HG02970 (cell line): ENCODE results near the gene TRAP1.
"Not testable (repeated sequence)": the region's sequence is repeated elsewhere in the genome, so short reads cannot be mapped to it uniquely, and the experiment has no call there.

Experiments used
- ATAC-seq: cut with Tn5 transposase; IDR thresholded peaks from one replicate; pipeline ENCODE4 v1.9.1; 2021; ENCODE audit warnings: mild to moderate bottlenecking, moderate library complexity, moderate number of reproducible peaks; ENCODE audit not compliant: unreplicated experiment, low FRiP score

The TRAP1 gene

DNA sequence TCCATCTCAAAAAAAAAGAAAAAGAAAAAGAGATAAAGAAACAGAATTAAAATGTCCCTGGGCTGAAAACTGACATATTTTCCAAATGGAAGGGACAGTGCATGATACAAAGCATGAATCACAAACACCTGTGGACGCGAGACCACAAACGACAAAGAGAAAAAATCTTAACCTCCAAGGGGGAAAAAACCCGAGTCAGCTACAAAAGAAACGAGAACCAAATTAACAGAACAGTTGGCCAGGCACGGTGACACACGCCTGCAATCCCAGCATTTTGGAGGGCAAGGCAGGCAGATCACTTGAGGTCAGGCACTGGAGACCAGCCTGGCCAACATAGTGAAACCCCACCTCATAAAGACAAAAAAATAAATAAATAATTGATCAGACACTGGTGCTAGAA, 1.9 kb downstream of the TRAP1 start:
- no peak for ATAC-seq

DNA sequence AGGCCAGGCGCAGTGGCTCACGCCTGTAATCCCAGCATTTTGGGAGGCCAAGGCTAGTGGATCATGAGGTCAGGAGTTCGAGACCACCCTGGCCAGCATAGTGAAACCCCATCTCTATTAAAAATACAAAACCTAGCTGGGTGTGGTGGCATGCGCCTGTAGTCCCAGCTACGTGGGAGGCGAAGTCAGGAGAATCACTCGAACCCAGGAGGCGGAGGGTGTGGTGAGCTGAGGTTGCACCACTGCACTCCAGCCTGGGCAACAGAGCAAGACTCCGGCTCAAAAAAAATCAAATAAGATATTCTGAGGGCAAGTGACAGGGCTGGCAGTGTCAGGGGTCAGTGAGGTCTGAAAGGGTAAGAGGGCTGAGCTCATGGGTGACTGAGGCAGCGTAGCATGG, 2.9 kb downstream of the TRAP1 start:
- ATAC-seq = not testable (repeated sequence)

DNA sequence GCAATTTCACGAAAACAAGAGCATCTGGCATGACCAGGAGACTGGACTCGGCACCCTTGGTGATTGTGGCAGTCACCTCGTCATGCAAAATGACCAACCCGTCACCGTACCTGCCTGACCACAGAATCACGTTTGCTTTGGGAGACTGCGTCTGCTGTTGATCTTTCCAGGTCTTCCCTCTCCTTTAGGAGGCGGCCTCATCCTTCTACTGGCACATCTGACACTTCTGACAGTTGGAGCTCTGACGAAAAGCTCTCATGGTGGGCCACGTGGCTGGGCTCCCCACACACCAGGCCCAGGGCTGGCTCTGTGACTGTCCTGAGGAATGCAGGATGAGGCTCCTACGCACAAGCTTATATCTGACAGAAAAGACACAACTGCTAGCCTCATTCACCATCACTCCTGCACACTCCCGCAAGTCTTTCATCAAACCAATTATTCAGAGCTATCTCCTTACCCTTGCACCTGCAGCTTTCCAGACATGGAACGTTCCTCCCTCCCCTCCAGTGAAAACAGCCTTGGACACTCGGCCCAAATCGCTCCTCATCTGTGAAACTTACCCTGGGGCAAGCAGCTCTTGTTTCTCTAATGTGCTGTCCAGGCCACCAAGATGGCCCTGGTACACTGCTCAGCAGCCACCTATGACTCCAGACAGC, 3.6 kb downstream of the TRAP1 start:
- no peak for ATAC-seq

DNA sequence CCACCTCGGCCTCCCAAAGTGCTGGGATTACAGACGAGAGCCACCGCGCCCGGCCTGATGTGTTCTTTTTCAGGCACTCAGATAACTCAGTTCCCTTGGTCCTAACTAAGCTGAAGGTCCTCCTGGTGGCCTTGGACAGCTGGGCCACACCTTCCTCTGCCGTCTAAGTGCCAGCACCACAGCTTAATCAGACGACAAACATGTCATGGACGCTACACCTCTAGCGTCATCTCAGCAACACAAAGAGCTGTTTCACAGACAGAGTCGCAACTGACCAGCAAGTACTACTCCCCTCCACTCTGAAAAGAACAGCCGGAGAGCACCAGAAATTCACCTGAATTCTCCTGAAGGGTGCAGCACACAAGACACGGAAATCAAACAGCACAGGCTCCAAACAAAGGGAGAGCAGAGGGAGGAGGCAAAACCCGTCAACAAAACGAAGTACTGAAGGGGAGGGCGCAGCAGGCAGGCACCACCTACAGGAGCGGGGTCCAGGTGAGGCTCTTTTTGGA, 4.4 kb downstream of the TRAP1 start:
- no peak for ATAC-seq

DNA sequence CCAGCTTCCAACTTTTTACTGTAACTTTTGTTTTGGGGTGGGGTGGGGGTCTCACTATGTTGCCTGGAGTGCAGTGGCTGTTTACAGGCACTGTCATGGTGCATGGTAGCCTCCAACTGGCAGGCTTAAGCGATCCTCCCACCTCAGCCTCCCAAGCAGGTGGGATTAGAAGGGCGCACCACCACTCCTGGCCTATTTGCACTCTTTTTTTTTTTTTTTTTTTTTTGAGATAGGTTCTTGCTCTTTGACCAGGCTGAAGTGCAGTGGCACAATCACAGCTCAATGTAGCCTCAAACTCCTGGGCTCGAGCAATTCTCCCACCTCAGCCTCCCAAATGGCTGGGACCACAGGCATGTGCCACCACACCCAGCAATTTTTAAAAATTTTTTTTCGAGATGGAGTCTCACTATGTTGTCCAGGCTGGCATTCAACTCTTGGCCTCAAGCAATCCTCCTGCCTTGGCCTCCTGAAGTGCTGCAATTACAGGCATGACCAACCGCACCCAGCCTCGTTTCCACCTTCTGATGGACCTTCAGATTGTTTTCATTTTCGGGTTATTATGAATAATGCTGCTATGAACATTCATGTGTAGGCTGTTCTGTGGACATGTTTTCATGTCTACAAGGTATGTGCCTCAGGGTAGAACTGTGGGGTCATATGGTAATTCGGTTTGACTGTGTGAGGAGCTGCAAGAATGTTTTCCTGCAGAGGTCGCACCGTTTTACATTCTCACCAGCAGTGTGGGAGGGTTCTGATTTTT, 10.9 kb downstream of the TRAP1 start:
- no peak for ATAC-seq

DNA sequence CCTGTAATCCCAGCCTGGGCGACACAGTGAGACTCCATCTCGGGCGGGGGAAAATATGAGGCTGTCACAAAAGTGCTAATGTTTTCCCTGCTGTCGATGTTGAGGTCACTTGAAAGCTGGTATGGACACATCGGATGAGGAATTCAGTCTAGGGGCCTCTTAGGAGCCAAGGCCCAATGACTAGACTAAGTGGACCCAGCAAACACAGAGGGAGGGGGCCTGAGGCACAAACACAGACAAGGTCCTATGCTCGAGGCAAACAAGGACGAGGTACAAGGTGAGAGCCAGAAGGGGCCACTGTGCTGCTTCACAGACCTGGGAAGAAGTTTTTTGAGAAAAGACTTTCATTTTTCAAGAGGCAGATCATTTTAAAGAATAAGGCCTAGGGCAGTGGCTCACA, 15.2 kb downstream of the TRAP1 start:
- no peak for ATAC-seq

DNA sequence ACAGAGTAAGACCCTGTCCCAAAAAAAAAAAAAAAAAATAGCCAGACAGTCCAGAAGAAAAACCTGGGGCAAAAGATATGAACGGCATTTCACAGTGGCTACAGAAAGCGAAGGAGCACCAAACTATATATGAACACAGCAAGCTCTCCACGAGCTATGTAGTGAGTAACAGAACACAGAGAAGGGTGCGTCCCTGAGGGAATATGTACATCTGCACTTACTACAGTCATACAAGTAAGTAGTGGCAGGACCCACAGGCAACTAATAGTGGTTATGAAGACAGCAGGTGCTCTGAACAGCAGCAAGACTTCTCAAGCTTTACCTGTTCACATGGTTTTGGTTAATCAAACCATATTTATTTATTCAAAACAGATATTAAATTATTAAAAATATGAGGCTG, 15.8 kb downstream of the TRAP1 start:
- no peak for ATAC-seq

DNA sequence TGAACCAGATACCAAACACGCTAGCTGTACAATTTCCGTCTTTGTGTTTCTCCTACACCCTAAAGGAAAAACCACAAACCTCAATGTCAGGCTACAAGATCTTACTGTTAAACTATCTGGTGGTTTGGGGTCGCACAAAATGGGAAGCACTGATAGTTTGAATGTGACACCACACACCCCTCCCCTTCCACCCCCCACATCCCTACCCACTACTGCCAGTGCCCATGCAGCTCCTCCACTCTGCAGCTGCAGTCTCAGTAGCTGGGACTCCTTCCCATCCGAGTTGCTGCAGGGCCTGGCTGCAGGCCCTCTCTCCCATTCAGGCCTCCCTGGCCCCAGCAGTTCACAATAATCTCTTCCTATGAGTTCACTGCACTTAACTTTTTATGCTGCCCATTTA, 18.4 kb downstream of the TRAP1 start:
- no peak for ATAC-seq

DNA sequence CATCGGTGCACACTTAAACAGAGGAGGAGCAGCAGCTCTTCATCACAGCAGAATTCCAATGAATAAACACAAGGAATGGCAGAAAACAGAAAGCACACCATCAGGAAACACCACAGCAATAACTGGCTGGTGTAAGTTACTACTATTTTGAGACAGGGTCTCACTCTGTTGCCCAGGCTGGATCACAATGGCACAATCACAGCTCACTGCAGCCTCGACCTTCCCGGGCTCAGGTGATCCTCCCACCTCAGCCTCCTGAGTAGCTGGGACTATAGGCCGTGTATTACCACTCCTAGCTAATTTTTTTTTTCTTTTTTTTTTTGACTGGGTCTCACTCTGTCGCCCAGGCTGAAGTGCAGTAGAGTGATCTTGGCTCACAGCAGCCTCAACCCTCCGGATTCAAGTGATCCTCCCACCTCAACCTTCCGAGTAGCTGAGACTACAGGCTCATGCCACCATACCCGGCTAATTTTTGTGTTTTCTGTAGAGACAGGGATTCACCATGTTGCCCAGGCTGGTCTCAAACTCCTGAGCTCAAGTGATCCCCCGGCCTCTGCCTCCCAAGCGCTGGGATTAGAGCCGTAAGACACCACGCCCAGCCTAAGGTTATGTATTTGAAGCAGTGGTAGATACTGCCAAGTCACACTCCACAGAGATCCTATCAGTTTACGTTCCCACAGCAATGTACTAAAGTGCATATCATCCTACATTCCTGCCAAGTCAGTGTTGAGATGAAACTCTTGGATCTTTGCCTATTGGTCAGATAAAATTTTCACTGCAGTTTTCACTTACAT, 20.7 kb downstream of the TRAP1 start:
- ATAC-seq = no peak

DNA sequence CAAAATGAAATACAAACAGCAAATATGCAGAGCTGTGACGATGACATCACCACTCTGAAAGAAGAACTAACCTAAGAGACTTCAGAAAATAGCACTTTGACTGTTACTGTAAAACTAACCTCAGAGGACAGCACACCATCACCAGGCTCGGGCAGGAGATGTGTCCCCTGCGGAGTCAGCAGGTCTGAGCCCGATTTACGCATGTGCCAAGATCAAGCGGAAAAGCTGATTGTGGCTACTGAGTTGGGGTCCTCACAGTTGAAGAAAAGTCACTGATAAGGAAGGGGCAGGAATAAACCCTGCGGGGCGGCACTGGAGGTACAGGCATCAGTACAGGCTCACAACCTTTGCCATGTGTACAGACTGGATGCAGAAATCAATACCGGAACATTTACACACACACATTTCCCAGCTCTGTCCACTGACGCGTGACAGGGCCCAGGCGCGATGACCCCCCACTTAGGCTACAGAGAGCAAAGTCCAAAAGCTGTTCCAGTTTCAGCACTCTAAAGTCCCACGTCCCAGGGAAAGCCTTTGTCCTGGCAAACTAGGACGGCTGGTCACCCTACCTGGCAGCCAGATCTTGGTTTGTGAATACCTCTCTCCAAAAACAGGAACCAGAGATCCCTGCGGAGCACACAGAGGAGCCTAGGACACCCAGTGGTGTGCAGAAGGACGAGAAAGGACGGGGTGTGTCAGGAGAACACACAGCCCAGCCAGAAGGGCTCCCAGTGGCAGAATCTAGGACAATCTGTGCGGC, 21.5 kb downstream of the TRAP1 start:
- ATAC-seq = no peak

DNA sequence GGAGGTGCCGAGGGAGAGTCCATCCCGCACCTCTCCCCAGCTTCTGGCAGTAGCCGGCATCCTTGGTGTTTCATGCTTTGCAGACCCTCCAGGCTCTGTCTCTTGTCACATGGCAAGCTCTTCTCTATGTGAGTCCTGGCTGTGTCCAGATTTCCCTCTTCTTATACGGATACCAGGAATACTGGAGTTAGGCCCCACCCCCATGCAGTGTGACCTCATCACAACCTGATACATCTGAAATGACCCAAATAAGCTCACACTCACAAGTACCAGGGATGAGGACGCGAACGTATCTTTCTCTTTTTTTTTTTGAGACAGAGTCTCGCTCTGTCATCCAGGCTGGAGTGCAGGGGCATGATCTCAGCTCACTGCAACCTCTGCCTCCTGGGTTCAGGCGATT, 23.3 kb downstream of the TRAP1 start:
- no peak for ATAC-seq

DNA sequence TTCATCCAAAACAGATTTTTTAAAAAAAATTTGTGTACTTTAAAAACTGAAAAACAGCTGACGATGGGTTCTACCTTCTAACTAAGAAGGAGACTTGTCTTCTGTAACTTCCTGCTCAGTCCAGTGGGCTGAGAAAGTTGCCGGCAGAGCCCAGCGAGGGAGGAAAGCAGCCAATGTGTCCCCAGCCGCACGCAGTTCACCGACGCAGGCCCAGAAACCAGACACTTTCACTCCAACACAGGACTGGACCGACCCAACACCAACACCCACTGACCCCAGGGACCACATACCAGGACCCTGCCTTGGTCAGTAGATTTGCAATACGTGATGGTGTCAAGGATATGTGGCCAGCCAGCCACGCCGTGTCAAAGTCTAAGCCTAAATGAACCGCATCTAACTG, 25.6 kb downstream of the TRAP1 start:
- ATAC-seq = no peak

DNA sequence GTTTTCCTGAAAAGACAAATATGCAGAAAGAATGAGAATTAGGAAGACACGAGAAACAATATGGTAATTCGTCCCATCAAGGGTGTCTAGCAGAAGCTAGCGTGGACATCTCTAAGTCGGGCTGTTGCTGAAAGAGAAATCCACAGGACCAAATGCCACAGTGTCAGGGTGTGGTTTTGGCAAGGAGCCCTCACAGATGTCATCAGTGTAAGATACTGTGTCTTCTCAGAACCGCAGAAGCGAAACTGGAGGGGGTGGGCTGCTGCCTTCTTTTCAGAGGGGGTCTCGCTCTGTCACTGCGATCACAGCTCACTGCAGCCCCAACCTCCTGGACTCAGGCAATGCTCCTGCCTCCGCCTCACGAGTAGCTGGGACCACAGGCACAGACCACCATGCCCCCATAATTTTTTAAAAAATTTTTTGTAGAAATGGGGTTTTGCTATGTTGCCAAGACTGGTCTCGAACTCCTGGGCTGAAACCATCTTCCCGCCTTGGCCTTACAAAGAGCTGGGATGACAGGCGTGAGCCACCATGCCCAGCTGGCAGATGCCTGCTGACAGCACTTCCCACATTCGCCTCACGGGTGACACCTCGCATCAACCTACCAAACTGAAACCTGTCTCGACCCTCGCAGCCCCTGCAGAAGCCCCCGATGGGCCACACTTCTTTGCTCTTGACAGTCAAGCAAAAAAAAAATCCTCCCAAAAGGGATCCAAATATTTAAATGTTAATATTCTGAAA, 26.2 kb downstream of the TRAP1 start:
- no peak for ATAC-seq

DNA sequence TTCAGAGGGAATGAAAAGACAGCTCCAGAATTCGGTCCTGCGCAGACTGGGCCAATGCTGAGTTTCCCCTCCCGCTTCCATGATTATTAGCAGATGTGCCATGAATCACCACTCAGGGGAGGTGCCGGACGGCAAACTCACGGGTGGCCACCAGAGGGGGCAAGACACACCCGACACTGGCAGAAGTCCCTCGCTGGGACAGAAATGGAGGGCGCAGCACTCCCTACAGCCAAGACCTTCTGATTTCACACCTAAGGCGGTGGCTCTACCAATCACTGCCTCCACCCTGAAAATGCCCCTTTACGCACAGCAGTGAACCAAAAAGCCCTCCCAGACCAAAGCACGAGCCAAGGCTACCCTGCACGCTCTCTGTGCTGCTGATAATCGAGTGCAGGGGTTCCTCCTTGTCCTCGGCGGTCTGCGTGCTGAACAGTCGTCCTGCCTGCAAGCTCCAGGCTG, 26.8 kb downstream of the TRAP1 start:
- no peak for ATAC-seq

DNA sequence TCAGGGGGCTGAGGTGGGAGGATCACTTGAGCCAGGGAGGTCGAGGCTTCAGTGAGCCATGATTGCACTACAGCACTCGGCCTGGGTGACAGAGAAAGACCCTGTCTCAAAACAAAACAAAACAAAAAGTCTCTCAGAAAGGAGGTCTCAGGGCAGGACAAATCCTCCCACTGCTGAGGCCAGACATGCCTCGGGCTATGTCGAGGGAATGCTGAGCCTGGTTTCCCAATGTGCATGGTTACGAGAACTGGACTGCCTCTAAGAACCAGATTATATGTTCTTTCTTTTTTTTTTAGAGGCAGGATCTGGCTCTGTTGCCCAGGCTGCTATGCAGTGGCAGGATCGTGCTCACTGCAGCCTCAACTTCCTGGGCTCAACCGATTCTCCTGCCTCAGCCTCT, 27.6 kb downstream of the TRAP1 start:
- no peak for ATAC-seq

DNA sequence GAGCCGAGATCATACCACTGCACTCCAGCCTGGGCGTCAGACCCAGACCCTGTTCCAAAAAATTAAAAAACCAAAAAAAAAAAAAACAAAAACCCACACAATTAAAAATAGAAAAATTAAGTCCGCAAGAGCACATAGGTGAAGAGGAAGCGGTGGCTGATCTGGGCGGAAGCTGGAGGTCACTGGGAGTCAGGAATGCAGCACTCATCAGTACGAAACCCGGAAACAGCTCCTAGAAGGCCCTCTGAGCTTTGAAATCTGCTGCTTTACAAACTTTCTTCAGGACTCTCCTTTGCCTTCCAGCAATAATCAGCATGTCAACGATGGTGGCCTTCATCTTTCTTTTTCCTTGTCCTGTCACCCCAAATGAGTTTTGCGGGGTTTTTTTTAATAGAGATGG, 29.5 kb downstream of the TRAP1 start:
- ATAC-seq = no peak

DNA sequence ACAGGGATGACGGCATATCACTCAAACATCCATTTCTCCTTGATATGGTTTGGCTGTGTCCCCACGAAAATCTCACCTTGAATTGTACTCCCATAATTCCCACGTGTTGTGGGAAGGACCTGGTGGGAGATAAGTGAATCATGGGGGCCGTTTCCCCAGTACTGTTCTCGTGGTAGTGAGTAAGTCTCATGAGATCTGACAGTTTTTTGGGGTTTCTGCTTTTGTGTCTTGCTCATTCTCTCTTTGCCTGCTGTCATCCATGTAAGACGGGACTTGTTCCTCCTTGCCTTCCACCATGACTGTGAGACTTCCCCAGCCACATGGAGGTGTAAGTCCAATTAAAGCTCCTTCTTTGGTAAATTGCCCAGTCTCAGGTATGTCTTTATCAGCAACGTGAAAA, 30.3 kb downstream of the TRAP1 start:
- no peak for ATAC-seq

DNA sequence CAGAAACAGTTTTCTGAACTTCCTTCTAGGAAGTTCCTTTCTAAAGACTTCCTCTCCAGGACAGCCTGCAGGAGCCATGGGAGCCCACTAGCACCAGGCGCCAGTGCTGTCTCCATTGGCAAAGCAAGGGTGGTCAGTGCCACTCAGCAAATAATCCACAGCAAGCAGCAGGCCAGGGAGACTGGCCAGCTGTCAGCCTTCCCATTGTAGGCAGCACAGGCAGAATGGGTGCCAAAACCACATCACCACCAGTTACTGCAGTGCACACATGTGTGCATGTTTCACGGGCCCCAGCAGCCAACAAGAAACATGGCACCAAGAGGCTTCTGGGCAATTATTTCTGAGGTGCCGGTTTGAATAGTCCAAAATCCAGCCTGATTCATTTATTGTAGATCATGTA, 36.1 kb downstream of the TRAP1 start:
- no peak for ATAC-seq

DNA sequence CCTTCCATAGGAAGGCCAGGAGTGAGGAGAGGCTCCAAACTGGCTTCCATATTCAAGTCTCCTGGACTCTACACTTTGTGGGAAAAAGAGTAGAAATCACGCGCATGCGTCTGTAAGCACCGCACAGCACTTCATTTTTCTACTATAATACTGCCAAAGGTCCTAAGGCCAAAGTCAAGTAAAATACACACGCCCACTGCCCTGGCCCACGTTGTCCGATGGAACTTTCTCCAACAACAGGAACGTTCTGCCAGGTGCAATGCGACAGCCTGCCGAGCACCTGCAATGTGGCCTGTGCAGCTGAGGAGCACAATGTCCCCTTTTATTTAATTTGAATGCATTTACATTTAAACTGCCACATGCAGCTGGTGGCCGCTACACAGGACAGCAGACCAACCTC, 39.3 kb downstream of the TRAP1 start:
- no peak for ATAC-seq

DNA sequence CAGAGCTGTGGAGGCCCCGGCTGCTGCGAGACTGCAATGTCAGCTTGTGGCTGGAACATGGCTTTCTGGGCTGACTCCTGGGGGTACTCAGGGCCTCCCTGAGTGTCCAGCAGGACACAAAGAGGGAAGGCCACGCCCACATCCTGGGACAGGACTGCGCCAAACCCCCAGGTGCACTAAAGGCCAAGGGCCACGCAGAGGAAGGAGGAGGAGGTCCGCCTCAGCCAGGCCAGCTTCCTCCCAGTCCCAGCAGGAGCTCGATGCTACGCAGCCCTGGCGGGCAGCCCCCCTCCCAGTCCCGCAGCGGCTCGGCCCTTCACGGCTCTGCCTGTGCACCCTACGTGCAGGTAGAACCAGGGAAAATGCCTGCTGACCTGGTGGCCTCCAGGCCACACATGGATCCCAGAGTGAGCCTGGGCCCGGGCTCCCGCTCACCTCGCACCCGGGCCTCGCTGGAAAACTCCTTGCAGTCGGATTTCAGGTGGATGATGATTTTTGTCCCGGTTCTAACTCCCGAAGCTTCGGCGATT, 41.7 kb downstream of the TRAP1 start:
- no peak for ATAC-seq
